Testis (tissue), 2 donors: ENCODE results near the gene CCDC85A.

Experiments used
- POLR2A ChIP-seq: fragments of 450-650 bp; IDR thresholded peaks from one replicate; pipeline ENCODE4 v1.6.1; 2017; ENCODE audit warnings: antibody characterized with exemption, mild to moderate bottlenecking, moderate library complexity
- TF ChIP-seq, protein P1 (sequence below), 3 experiments: fragments of 450-650 bp in 2 of 3; fragments of 200-600 bp in 1 of 3; sonication (generic) in 1 of 3; IDR thresholded peaks; one replicate each; pipeline ENCODE4 v1.5.1; 2016 to 2019; ENCODE audit warnings: antibody characterized with exemption in 3 of 3, mild to moderate bottlenecking in 2 of 3, moderate library complexity in 1 of 3

DNA sequence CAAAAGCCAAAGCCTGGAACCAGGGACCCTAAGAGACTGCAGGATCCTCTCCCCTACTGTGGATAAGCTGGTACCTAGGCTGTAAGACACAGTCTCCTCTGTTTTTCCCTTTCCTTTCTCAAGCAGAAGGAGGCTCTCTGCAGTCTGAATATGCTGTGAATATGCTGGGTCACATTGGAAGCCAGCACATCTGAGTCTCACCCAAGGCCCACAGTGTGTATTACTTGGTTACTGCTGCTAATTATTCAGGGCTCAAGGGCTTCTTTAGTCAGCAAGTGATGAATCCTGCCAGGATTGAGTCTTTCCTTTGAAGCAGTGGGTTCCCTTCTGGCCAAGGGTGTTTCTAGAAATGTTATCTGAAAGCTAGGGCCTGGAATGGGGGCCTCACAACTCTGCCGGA is 60.7 kb downstream of the CCDC85A start:
- TF ChIP-seq, protein P1, sequence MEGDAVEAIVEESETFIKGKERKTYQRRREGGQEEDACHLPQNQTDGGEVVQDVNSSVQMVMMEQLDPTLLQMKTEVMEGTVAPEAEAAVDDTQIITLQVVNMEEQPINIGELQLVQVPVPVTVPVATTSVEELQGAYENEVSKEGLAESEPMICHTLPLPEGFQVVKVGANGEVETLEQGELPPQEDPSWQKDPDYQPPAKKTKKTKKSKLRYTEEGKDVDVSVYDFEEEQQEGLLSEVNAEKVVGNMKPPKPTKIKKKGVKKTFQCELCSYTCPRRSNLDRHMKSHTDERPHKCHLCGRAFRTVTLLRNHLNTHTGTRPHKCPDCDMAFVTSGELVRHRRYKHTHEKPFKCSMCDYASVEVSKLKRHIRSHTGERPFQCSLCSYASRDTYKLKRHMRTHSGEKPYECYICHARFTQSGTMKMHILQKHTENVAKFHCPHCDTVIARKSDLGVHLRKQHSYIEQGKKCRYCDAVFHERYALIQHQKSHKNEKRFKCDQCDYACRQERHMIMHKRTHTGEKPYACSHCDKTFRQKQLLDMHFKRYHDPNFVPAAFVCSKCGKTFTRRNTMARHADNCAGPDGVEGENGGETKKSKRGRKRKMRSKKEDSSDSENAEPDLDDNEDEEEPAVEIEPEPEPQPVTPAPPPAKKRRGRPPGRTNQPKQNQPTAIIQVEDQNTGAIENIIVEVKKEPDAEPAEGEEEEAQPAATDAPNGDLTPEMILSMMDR (IDR thresholded peaks at IDR 0.05): no peak
- no peak for TF ChIP-seq POLR2A
